T-cell (primary cell): ENCODE data around the gene ZNF578. TPM values are rescaled to one million over a fixed set of nuclear protein-coding genes. Genes with fewer than 3 reads are reported as not detected.
A peak's percentile ranks its signal among the peaks of the same experiment; 100 is the strongest.
"Not testable (repeated sequence)": the region's sequence is repeated elsewhere in the genome, so short reads cannot be mapped to it uniquely, and the experiment has no call there.

Experiments
- ATAC-seq, 4 experiments: fragments of 200-7000 bp in 3 of 4; fragments of 150-1000 bp in 1 of 4; cut with Tn5 transposase; replicated peaks in 1 of 4; 1 replicate in 3 of 4; 2 replicates in 1 of 4; pipeline ENCODE4 v1.10.0; 2021; ENCODE audit warnings: moderate library complexity in 3 of 4, mild to moderate bottlenecking in 2 of 4, moderate number of reproducible peaks in 1 of 4
- CTCF ChIA-PET, 2 donors: fragments of 300-600 bp; sonication (Branson Sonifier 250); formaldehyde crosslinking; loops; one replicate each; lab custom pipeline; 2022; ENCODE audit warnings: antibody characterized with exemption in 2 of 2; lab: Charles Lee
- POLR2A ChIA-PET, 2 donors: fragments of 300-600 bp; sonication (Branson Sonifier 250); formaldehyde crosslinking; loops; one replicate each; lab custom pipeline; 2022; ENCODE audit warnings: antibody characterized with exemption in 2 of 2; lab: Charles Lee
- DNase-seq, 35 experiments: peaks; one replicate each; pipeline versions ENCODE4 v3.0.0 to v3.0.0-alpha.2; 2013 to 2023
- H3K27ac ChIP-seq: one replicate; pipeline ENCODE4 v1.5.1; 2013; ENCODE audit warnings: low read length
- H3K27me3 ChIP-seq, 2 experiments: replicated peaks in 1 of 2; 1 replicate in 1 of 2; 2 replicates in 1 of 2; pipeline versions ENCODE4 v1.6.1 to v1.7.0; 2013; ENCODE audit warnings: low read length in 1 of 2, mixed read lengths in 1 of 2; ENCODE audit not compliant: control insufficient read depth in 2 of 2, insufficient read depth in 2 of 2; ENCODE audit errors: extremely low read depth in 1 of 2
- H3K36me3 ChIP-seq, 2 donors: 1 replicate in 1 of 2; 2 replicates in 1 of 2; pipeline versions ENCODE4 v1.6.1 to v1.7.0; 2013; ENCODE audit warnings: low read length in 1 of 2; ENCODE audit not compliant: control insufficient read depth in 2 of 2, insufficient read depth in 1 of 2; ENCODE audit errors: extremely low read depth in 1 of 2
- H3K4me1 ChIP-seq, 2 experiments: 1 replicate in 1 of 2; 2 replicates in 1 of 2; pipeline versions ENCODE4 v1.6.1 to v1.7.0; 2013; ENCODE audit warnings: low read length in 2 of 2, mixed read lengths in 1 of 2; ENCODE audit not compliant: insufficient read depth in 2 of 2, control insufficient read depth in 1 of 2; ENCODE audit errors: extremely low read depth in 1 of 2
- H3K4me3 ChIP-seq, 2 donors: 1 replicate in 1 of 2; 2 replicates in 1 of 2; pipeline versions ENCODE4 v1.5.1 to v1.7.0; 2013; ENCODE audit warnings: mild to moderate bottlenecking in 2 of 2, low read length in 1 of 2, moderate library complexity in 1 of 2; ENCODE audit not compliant: control insufficient read depth in 1 of 2; ENCODE audit errors: extremely low read depth in 1 of 2
- H3K9me3 ChIP-seq: 2 replicates; pipeline ENCODE4 v1.7.0; 2013
- H3K27ac Mint-ChIP-seq, 2 donors: one replicate each; pipeline ENCODE4 v1.8.0; 2020 to 2021; ENCODE audit warnings: mild to moderate bottlenecking in 2 of 2, mixed read lengths in 2 of 2
- H3K27me3 Mint-ChIP-seq, 2 donors: one replicate each; pipeline ENCODE4 v1.8.0; 2021 to 2022; ENCODE audit warnings: mixed read lengths in 2 of 2
- H3K36me3 Mint-ChIP-seq: one replicate; pipeline ENCODE4 v1.8.0; 2021; ENCODE audit warnings: mixed read lengths
- H3K4me1 Mint-ChIP-seq, 3 donors: one replicate each; pipeline ENCODE4 v1.8.0; 2020 to 2022; ENCODE audit warnings: mixed read lengths in 3 of 3, mild to moderate bottlenecking in 1 of 3
- H3K4me3 Mint-ChIP-seq, 3 donors: one replicate each; pipeline ENCODE4 v1.8.0; 2020 to 2022; ENCODE audit warnings: mild to moderate bottlenecking in 3 of 3, mixed read lengths in 3 of 3, moderate library complexity in 3 of 3
- H3K9me3 Mint-ChIP-seq, 3 donors: one replicate each; pipeline ENCODE4 v1.8.0; 2020 to 2022; ENCODE audit warnings: mixed read lengths in 3 of 3
- WGBS: methylation state at CpG from one replicate; pipeline ENCODE4 v1.1.5; 2013; ENCODE audit warnings: missing lambda C conversion rate; ENCODE audit not compliant: insufficient coverage; 5-methylcytosine and 5-hydroxymethylcytosine counted together
- total RNA-seq, 35 experiments: library from RNA in 6 of 35; stranded (reverse) in 6 of 35; fragments of 120-200 nt in 1 of 35; gene quantifications; one replicate each; pipeline versions ENCODE4 v1.2.1 to v1.2.4 and lab custom pipeline; 2013 to 2026

The ZNF578 gene
- total RNA-seq, 5 donors from 2014 or later (not counting 1 experiment from before 2014, with no cell fraction given), result 0.91 to 3.9 (median 3.2) TPM

DNA sequence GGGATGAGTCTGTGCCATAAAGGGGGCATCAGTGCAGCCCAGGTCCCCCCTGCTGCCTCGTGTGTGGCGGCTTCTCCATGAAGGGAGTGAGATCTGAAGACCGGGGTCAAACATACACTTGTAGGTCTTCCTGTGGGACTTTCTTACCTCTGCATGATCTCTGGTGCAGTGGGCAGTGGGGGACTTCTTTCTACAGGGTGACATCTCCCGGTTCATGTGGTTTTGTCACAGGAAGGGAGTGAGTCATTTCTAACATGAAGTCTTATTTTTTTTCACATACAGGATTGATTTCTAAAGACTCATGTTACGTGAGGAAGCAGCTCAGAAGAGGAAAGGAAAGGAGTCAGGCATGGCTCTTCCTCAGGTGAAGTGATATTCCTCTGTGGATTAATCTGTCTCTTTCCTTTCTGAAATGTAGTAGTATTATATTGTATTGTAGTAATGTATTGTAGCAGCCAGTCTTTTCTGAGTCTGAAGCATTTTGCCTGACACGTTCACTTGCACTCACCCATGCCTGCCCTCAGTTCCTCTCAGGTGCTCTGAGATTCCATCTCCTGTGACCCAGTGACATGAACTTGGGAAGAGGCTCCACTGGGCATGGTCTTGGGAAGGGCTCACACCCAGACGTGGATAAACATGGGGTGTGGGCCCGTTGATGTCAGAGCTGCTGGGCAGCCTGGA is 89.8 kb downstream of the ZNF578 start:
- Mint-ChIP-seq H3K9me3 (peaks cover 4 to 13% (median 8%) of the 10 kb centered on the region in 3 donors), H3K27me3 (no peaks in the 10 kb centered on the region), H3K4me3 (peak overlapping the region; percentile 7 to 33 (median 28)), H3K27ac (peak overlapping the region; percentile 77 to 85), H3K4me1 (peaks cover 22 to 33% (median 27%) of the 10 kb centered on the region in 3 donors), H3K36me3 (peaks cover 88% of the 10 kb centered on the region)
- Histone ChIP-seq H3K4me1 (peaks cover 0 to 24% of the 10 kb centered on the region in 2 experiments), H3K27me3 (no peaks in the 10 kb centered on the region), H3K36me3 (peaks cover 0 to 34% of the 10 kb centered on the region in 2 donors), H3K27ac (peak overlapping the region; percentile 55), H3K4me3 (no peak overlapping the region), H3K9me3 (no peaks in the 10 kb centered on the region)
- ATAC-seq (peak; percentile 64 to 92 (median 76)), DNase-seq (peak in 23 of 35 experiments; percentile 2 to 68 (median 17))
- ChIA-PET CTCF (interaction anchor here (0.6 to 0.7 kb wide), 2 partner anchors 136 to 241 kb away, joined by 3 to 14 read pairs; no protein-coding TSS in a partner anchor), POLR2A (no interaction called here)
- WGBS, result 86% methylated on average over 3 of the region's 8 CpGs

DNA sequence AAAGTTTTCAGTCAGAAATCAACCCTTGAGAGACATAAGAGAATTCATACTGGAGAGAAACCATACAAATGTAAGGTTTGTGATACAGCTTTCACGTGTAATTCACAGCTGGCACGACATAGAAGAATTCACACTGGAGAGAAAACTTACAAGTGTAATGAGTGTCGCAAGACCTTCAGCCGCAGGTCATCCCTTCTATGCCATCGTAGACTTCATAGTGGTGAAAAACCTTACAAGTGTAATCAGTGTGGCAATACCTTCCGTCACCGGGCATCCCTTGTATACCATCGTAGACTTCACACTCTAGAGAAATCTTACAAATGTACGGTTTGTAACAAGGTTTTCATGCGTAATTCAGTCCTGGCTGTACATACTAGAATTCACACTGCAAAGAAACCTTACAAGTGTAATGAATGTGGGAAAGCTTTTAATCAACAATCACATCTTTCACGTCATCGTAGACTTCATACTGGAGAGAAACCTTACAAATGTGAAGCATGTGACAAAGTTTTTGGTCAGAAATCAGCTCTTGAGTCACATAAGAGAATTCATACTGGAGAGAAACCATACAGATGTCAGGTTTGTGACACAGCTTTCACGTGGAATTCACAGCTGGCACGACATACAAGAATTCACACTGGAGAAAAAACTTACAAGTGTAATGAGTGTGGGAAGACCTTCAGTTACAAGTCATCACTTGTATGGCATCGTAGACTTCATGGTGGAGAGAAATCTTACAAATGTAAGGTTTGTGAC is 101.0 kb downstream of the ZNF578 start:
- Mint-ChIP-seq H3K4me3 (no peak overlapping the region), H3K27me3 (no peaks in the 10 kb centered on the region), H3K36me3 (peaks cover 75% of the 10 kb centered on the region), H3K9me3 (peaks cover 19 to 56% (median 53%) of the 10 kb centered on the region in 3 donors), H3K4me1 (no peaks in the 10 kb centered on the region), H3K27ac (no peak overlapping the region)
- H3K9me3 ChIP-seq, result peaks cover 23% of the 10 kb centered on the region
- 100% methylated on average over 8 of the region's 15 CpGs for WGBS
- DNase-seq (no peak), ATAC-seq (no peak)
- no peaks in the 10 kb centered on the region for H3K27me3 ChIP-seq
- no peak overlapping the region for H3K27ac ChIP-seq
- CTCF ChIA-PET, result no interaction called here
- no peak overlapping the region for H3K4me3 ChIP-seq
- H3K4me1 ChIP-seq, result no peaks in the 10 kb centered on the region
- H3K36me3 ChIP-seq, result peaks cover 25 to 61% of the 10 kb centered on the region in 2 donors
- POLR2A ChIA-PET, result no interaction called here

DNA sequence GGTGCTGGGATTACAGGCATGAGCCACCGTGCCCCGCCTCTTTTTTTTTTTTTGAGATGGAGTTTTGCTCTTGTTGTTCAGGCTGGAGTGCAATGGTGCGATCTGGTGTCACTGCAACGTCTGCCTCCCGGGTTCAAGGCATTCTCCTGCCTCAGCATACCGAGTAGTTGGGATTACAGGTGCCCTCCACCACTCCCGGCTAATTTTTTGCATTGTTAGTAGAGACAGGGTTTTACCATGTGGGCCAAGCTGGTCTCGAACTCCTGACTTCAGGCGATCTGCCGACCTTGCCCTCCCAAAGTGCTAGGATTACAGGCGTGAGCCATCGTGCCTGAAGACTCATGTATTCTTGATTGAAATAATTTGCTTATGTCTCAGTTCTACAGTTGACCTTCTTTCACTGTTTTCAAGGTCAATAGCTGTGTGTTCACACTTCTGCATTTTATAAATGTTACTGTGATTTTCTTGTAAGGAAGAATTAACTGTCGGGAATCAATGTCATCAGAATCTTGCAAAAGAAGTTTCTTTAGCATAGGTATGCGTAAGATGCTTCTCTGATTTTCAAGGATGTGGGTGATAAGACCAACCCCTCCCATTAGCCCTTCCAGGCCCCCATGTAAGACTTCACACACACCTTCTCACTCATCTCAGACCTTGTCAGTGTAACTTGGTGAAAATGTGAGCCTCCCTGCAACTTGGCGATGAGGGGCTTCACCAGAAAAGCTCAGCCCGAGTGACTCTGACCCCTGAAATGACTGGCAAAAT is 104.1 kb downstream of the ZNF578 start:
- H3K27me3 ChIP-seq, result no peaks in the 10 kb centered on the region
- POLR2A ChIA-PET, result interaction anchor here (0.6 kb wide), 2 partner anchors 15 to 861 kb away, joined by 5 to 8 read pairs; no protein-coding TSS in a partner anchor

DNA sequence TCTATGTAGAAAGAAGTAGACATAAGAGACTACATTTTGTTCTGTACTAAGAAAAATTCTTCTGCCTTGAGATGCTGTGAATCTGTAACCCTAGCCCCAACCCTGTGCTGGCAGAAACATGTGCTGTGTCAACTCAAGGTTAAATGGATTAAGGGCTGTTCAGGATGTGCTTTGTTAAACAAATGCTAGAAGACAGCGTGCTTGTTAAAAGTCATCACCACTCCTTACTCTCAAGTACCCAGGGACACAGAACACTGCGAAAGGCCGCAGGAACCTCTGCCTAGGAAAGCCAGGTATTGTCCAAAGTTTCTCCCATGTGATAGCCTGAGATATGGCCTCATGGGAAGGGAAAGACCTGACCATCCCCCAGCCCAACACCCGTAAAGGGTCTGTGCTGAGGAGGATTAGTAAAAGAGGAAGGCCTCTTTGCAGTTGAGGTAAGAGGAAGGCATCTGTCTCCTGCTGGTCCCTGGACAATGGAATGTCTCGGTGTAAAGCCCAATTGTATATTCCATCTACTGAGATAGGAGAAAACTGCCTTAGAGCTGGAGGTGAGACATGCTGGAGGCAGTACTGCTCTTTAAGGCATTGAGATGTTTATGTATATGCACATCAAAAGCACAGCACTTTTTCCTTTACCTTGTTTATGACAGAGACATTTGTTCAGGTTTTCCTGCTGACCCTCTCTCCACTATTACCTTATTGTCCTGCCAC is 105.5 kb downstream of the ZNF578 start:
- Histone ChIP-seq H3K9me3 (peaks cover 13% of the 10 kb centered on the region), H3K36me3 (peaks cover 14 to 26% of the 10 kb centered on the region in 2 donors)
- H3K27me3 Mint-ChIP-seq, H3K27ac ChIP-seq, POLR2A ChIA-PET, CTCF ChIA-PET, H3K27me3 ChIP-seq, H3K4me3 Mint-ChIP-seq, ATAC-seq, DNase-seq, H3K4me1 ChIP-seq, H3K4me1 Mint-ChIP-seq, H3K4me3 ChIP-seq, H3K27ac Mint-ChIP-seq: not testable (repeated sequence)
- Mint-ChIP-seq H3K9me3 (peaks cover 16 to 59% (median 47%) of the 10 kb centered on the region in 3 donors), H3K36me3 (peaks cover 72% of the 10 kb centered on the region)
- no CpG with 5 or more reads among the region's 5 CpGs for WGBS

More for the DNA sequence above, 104.1 kb downstream of the ZNF578 start:
- H3K36me3 ChIP-seq, result peaks cover 14 to 39% of the 10 kb centered on the region in 2 donors
- DNase-seq (no peak), ATAC-seq (no peak)
- Mint-ChIP-seq H3K4me3 (no peak overlapping the region), H3K27me3 (no peaks in the 10 kb centered on the region), H3K9me3 (peaks cover 20 to 64% (median 61%) of the 10 kb centered on the region in 3 donors), H3K36me3 (peaks cover 74% of the 10 kb centered on the region), H3K27ac (no peak overlapping the region), H3K4me1 (no peaks in the 10 kb centered on the region)
- H3K4me3 ChIP-seq, result no peak overlapping the region
- peaks cover 19% of the 10 kb centered on the region for H3K9me3 ChIP-seq
- H3K27ac ChIP-seq, result no peak overlapping the region
- no CpG with 5 or more reads among the region's 16 CpGs for WGBS
- CTCF ChIA-PET, result no interaction called here
- H3K4me1 ChIP-seq, result no peaks in the 10 kb centered on the region

DNA sequence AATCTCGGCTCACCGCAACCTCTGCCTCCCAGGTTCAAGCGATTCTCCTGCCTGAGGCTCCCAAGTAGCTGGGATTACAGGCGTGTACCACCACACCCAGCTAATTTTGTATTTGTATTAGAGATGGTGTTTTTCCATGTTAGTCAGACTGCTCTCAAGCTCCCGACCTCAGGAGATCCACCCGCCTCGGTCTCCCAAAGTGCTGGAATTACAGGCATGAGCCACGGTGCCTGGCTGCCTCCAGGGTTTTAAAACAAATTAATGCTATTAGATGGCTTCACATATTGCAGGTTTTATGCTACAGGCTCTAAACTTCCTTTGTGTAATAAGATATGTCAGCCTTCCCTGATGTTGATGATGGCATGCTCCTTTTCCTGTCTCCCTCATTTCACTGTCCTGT is 108.3 kb downstream of the ZNF578 start:
- H3K4me3 Mint-ChIP-seq, CTCF ChIA-PET, H3K4me3 ChIP-seq, H3K9me3 ChIP-seq, H3K27me3 ChIP-seq, H3K4me1 Mint-ChIP-seq, H3K4me1 ChIP-seq, DNase-seq, ATAC-seq, H3K27me3 Mint-ChIP-seq, H3K27ac ChIP-seq, H3K27ac Mint-ChIP-seq, POLR2A ChIA-PET: not testable (repeated sequence)
- peaks cover 14 to 17% of the 10 kb centered on the region in 2 donors for H3K36me3 ChIP-seq
- H3K9me3 Mint-ChIP-seq, result peaks cover 5 to 55% (median 40%) of the 10 kb centered on the region in 3 donors
- 100% methylated on average over 1 of the region's 8 CpGs for WGBS
- H3K36me3 Mint-ChIP-seq, result peaks cover 67% of the 10 kb centered on the region
